ENCODE measurements around the gene CCT7.

DNA sequence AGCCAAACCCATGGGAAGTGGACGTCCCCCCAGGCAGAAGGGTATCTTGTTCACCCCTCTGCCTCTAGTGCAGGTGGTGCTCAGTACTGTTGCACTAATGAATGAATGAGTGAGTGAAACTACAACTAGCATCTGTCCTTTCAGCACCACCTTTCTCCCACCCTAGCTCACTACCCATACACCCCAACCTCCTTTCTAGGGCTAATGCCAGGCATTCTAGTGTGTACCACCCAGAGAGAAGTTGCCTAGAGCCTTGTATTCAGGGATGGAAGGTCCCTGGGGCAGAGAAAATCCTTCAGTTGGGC is 22.5 kb downstream of the CCT7 start:
- TF ChIP-seq CTCF (IDR thresholded peaks at IDR 0.05; ENCODE audit: poor library complexity, severe bottlenecking) (no peak), EZH2 (IDR thresholded peaks at IDR 0.05; ENCODE audit: borderline replicate concordance, insufficient read depth, low read length, poor library complexity, severe bottlenecking) (no peak), POLR2AphosphoS5 (IDR thresholded peaks at IDR 0.05) (no peak), EP300 (conservative IDR thresholded peaks at IDR 0.05; ENCODE audit: poor library complexity, severe bottlenecking) (no peak), MXI1 (conservative IDR thresholded peaks at IDR 0.05; ENCODE audit: poor library complexity, severe bottlenecking) (no peak), SMC3 (conservative IDR thresholded peaks at IDR 0.05; ENCODE audit: poor library complexity) (no peak), RAD21 (conservative IDR thresholded peaks at IDR 0.05) (no peak), TAF1 (IDR thresholded peaks at IDR 0.05; ENCODE audit: low read depth) (no peak), REST (IDR thresholded peaks at IDR 0.05; ENCODE audit: borderline replicate concordance) (no peak)

Data from neural cell (in vitro differentiated cells).